Activated CD8-positive, alpha-beta memory T cell treated with anti-CD3 and anti-CD28 coated beads, Interleukin-2, amount 10 ng/mL, durations not matched to agents 7 days and 5 days (primary cell): ENCODE measurements around the gene RANBP3. TPM values are rescaled to one million over a fixed set of nuclear protein-coding genes. Genes with fewer than 3 reads are reported as not detected.

Source experiments
- ATAC-seq: fragments of 150-1000 bp; cut with Tn5 transposase; one replicate; pipeline ENCODE4 v1.10.0; 2021; ENCODE audit warnings: moderate library complexity
- CTCF ChIA-PET: fragments of 350-600 bp; sonication (Branson Sonifier 250); formaldehyde crosslinking; loops from one replicate; lab custom pipeline; 2021; ENCODE audit warnings: antibody characterized with exemption; lab: Charles Lee
- DNase-seq: peaks from one replicate; pipeline ENCODE4 v3.0.0-alpha.2; 2020
- H3K27ac Mint-ChIP-seq: one replicate; pipeline ENCODE4 v1.8.0; 2021; ENCODE audit warnings: mild to moderate bottlenecking, mixed read lengths
- H3K27me3 Mint-ChIP-seq: one replicate; pipeline ENCODE4 v1.8.0; 2021; ENCODE audit warnings: mixed read lengths
- H3K36me3 Mint-ChIP-seq: one replicate; pipeline ENCODE4 v1.8.0; 2021; ENCODE audit warnings: mild to moderate bottlenecking, mixed read lengths
- H3K4me1 Mint-ChIP-seq: one replicate; pipeline ENCODE4 v1.8.0; 2021; ENCODE audit warnings: mixed read lengths
- H3K4me3 Mint-ChIP-seq: one replicate; pipeline ENCODE4 v1.8.0; 2021; ENCODE audit warnings: mild to moderate bottlenecking, moderate library complexity, mixed read lengths
- H3K9me3 Mint-ChIP-seq: one replicate; pipeline ENCODE4 v1.8.0; 2022; ENCODE audit warnings: low read depth, mixed read lengths
- total RNA-seq, 2 experiments: library from RNA; stranded (reverse); gene quantifications; one replicate each; pipeline ENCODE4 v1.2.3, GENCODE V29; 2021

RANBP3 gene
- total RNA-seq, 2 experiments from 2014 or later, result 97.8 to 108 TPM

DNA sequence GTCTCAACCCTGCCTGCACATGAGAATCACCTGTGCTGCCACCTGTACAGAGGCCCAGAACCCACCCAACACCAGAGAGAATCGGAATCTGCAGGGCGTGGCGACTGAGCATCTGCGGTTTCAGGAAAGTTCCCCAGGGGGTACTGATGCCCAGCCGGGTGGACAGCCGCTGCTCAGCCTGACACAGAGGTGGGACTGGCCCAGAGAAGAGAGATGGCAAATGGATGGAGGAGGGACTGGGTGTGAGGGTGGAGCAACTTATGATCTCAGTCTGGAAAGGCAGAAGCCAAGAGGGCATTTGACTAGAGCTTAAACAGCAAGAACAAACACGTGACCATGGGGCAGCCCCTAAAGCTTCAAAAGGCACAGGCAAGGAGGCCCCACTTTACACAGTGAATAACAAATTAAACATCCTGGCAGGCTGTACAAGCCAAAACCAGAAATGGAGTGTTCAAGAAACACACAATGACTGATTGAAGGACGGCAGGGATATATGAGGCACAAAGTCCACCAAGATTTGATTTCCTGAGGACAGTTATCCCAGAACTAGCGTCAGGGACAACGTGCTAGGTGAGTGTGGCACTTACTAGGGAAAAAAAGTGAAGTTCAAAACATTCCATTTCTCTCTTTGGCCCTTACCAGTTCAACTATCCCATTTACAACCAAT, 3.1 kb downstream of the RANBP3 start:
- H3K9me3 Mint-ChIP-seq, result no peaks in the 10 kb centered on the region
- H3K36me3 Mint-ChIP-seq, result peaks cover 33% of the 10 kb centered on the region
- DNase-seq (no peak), ATAC-seq (no peak)
- CTCF ChIA-PET, result interaction anchor here (0.9 to 6.0 kb wide), 4 partner anchors 8 to 48 kb away, joined by 3 to 71 read pairs (median 6); no protein-coding TSS in a partner anchor
- peak overlapping the region; percentile 90 for H3K4me3 Mint-ChIP-seq
- peaks cover 67% of the 10 kb centered on the region for H3K4me1 Mint-ChIP-seq
- H3K27ac Mint-ChIP-seq, result peak overlapping the region; percentile 60
- no peaks in the 10 kb centered on the region for H3K27me3 Mint-ChIP-seq

DNA sequence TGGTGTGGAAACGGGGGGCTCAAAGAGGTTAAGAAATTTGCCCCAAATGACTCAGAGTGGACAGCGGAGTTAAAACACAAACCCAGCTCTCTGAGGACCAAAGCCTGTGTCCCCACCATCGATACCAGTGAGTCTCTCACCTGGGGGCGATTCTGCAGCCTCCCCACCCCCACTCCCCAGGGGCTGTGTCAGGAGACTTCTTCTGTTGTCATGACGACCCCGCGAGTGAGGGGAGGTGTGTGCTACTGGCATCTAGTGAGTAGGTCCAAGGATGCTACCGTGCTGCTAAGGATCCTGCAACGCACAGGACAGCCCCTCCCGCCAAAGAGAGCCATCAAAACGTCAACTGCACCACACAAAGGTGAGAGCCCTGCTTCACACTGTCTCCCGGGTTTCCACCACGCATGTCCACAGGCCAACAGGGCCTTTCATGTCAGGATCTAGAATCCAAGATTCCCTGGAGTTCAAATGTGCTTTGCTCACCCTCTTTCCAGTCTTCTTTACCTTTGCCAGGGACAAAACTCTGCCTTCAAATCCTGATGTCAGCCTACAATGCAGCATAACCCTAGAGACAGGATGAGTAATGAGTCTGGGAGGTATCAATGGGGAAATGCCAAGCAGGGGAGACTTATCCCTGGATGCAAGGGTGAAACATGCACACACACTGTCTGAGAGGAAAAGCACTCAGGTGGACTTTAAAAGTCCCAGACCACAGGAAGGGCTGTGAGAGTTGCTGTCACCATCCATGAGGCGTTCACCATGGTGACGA, 3.9 kb downstream of the RANBP3 start:
- Mint-ChIP-seq H3K27me3 (no peaks in the 10 kb centered on the region), H3K4me3 (no peak overlapping the region), H3K4me1 (peaks cover 65% of the 10 kb centered on the region), H3K9me3 (no peaks in the 10 kb centered on the region), H3K27ac (peak overlapping the region; percentile 47), H3K36me3 (peaks cover 30% of the 10 kb centered on the region)
- no peak for ATAC-seq
- CTCF ChIA-PET, result interaction anchor here (0.9 to 1.7 kb wide), 3 partner anchors 12 to 48 kb away, joined by 3 to 6 read pairs (median 5); no protein-coding TSS in a partner anchor
- DNase-seq, result no peak

DNA sequence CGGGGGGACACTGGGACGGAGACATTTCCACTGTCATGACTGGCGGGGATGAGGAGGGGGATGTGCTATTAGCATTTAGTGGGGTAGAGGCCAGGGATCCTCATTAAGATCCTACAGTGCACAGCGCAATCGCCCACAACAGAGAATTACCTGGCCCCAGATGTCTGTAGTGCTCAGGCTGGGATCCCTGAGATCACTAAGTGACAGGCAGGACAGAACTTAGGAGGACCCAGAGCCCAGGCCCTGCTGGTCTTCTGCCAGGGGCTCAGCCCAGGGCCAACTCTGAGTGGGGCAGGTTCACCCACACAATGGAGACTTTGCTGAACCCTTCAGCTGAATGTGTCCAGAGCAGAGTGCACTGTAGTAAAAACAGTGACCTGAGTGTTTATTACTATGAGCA, 4.6 kb downstream of the RANBP3 start:
- DNase-seq (no peak), ATAC-seq (no peak)
- Mint-ChIP-seq H3K4me1 (peaks cover 67% of the 10 kb centered on the region), H3K27ac (no peak overlapping the region), H3K4me3 (no peak overlapping the region), H3K36me3 (peaks cover 29% of the 10 kb centered on the region), H3K9me3 (no peaks in the 10 kb centered on the region), H3K27me3 (no peaks in the 10 kb centered on the region)
- CTCF ChIA-PET, result no interaction called here

GRCh38 chr19:5972355-5972731, 5.6 kb downstream of the RANBP3 start:
- H3K9me3 Mint-ChIP-seq, result no peaks in the 10 kb centered on the region
- DNase-seq (no peak), ATAC-seq (no peak)
- no peaks in the 10 kb centered on the region for H3K27me3 Mint-ChIP-seq
- no peak overlapping the region for H3K4me3 Mint-ChIP-seq
- peaks cover 29% of the 10 kb centered on the region for H3K36me3 Mint-ChIP-seq
- CTCF ChIA-PET, result interaction anchor here (1.1 to 3.1 kb wide), 3 partner anchors 10 to 51 kb away, joined by 7 to 14 read pairs (median 14); no protein-coding TSS in a partner anchor
- peak overlapping the region; percentile 63 for H3K27ac Mint-ChIP-seq
- peaks cover 73% of the 10 kb centered on the region for H3K4me1 Mint-ChIP-seq

GRCh38 chr19:5971714-5972354, 6.1 kb downstream of the RANBP3 start:
- CTCF ChIA-PET, result interaction anchor here (1.0 to 3.1 kb wide), 6 partner anchors 10 to 168 kb away, joined by 3 to 14 read pairs (median 6); no protein-coding TSS in a partner anchor
- no peaks in the 10 kb centered on the region for H3K9me3 Mint-ChIP-seq
- H3K27ac Mint-ChIP-seq, result no peak overlapping the region
- no peak overlapping the region for H3K4me3 Mint-ChIP-seq
- peaks cover 72% of the 10 kb centered on the region for H3K4me1 Mint-ChIP-seq
- H3K27me3 Mint-ChIP-seq, result no peaks in the 10 kb centered on the region
- ATAC-seq (no peak), DNase-seq (no peak)
- H3K36me3 Mint-ChIP-seq, result peaks cover 29% of the 10 kb centered on the region

DNA sequence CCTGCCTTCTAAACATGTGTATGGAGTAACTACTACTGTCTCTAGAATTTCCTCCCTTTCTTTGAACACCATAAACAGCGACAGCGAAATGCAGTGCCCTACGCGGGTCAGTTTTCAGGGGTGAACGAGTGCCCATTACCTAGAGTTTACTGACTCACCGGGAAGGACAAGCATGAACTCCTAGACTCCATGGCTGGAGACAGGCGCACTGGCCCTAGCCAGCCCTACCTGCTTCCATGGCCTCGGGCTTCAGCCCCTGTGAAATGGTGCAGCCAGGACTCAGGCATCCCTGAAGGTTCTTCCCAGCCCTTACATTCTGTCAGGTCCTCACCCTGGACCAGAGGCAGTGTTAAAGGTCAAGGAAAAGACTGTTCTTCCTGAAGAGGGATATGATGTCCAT, 8.5 kb downstream of the RANBP3 start:
- peak overlapping the region; percentile 9 for H3K27ac Mint-ChIP-seq
- H3K4me1 Mint-ChIP-seq, result peaks cover 64% of the 10 kb centered on the region
- ATAC-seq (no peak), DNase-seq (no peak)
- CTCF ChIA-PET, result interaction anchor here (0.9 to 2.8 kb wide), 3 partner anchors 9 to 165 kb away, joined by 3 to 14 read pairs (median 3); partner anchors contain the start of gene RANBP3
- H3K36me3 Mint-ChIP-seq, result peaks cover 12% of the 10 kb centered on the region
- H3K4me3 Mint-ChIP-seq, result no peak overlapping the region
- no peaks in the 10 kb centered on the region for H3K9me3 Mint-ChIP-seq
- no peaks in the 10 kb centered on the region for H3K27me3 Mint-ChIP-seq

- H3K9me3 Mint-ChIP-seq, result no peaks in the 10 kb centered on the region
- no peak overlapping the region for H3K4me3 Mint-ChIP-seq
- H3K36me3 Mint-ChIP-seq, result peaks cover 8% of the 10 kb centered on the region
Measured at GRCh38 chr19:5968431-5969373, 9.2 kb downstream of the RANBP3 start.

DNA sequence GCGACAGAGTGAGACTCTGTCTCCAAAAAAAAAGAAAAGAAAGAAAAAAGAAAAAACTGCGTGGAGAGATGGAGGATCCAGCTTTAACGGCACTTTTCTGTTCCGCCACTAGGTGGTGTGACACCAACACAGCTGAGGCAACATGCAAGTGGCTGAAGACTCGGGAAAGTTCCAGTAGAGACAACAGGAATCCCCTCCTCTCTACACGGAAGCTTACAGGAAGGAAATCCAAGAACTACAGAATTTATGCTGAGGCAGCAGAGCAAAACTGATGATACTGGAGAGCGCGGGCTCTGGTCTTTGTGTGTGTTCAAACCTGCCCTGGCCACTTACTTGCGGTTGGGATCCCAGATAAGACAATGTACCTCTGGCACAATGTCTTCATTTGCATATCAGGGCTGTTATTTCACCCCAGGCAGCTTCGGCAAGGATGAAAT, 9.9 kb downstream of the RANBP3 start:
- H3K36me3 Mint-ChIP-seq, result peaks cover 6% of the 10 kb centered on the region
- peaks cover 67% of the 10 kb centered on the region for H3K4me1 Mint-ChIP-seq
- H3K9me3 Mint-ChIP-seq, result no peaks in the 10 kb centered on the region
- ATAC-seq, result peak; percentile 82
- H3K4me3 Mint-ChIP-seq, result no peak overlapping the region
- CTCF ChIA-PET, result interaction anchor here (0.8 to 3.8 kb wide), 27 partner anchors 10 to 286 kb away, joined by 3 to 71 read pairs (median 4); partner anchors contain the start of genes NDUFA11, RANBP3 and VMAC
- peak; percentile 74 for DNase-seq
- H3K27ac Mint-ChIP-seq, result peak overlapping the region; percentile 58
- H3K27me3 Mint-ChIP-seq, result no peaks in the 10 kb centered on the region

More at GRCh38 chr19:5968431-5969373, 9.2 kb downstream of the RANBP3 start:
- Mint-ChIP-seq H3K4me1 (peaks cover 67% of the 10 kb centered on the region), H3K27ac (peak overlapping the region; percentile 73), H3K27me3 (no peaks in the 10 kb centered on the region)
- no peak for DNase-seq
- ATAC-seq, result no peak
- CTCF ChIA-PET, result interaction anchor here (0.9 to 3.8 kb wide), 24 partner anchors 9 to 286 kb away, joined by 3 to 71 read pairs (median 4); partner anchors contain the start of genes NDUFA11, RANBP3 and VMAC

DNA sequence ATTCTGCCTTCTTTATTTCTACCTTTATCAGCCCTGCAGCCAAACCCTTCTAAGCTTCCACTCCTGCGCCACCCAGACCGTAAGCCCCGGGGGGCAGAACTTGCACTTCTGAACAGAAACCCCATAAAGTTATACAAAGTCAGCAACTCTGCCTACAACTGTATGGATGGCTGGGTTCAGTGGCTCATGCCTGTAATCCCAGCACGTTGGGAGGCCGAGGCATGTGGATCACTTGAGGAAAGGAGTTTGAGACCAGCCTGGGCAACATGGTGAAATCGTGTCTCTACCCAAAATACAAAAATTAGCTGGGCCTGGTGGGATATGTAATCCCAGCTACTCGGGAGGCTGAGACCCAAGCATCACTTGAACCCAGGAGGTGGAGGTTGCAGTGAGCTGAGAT, 10.4 kb downstream of the RANBP3 start:
- H3K4me1 Mint-ChIP-seq, result peaks cover 68% of the 10 kb centered on the region
- DNase-seq, result no peak
- no peak for ATAC-seq
- CTCF ChIA-PET, result interaction anchor here (0.8 to 3.8 kb wide), 27 partner anchors 10 to 285 kb away, joined by 3 to 71 read pairs (median 4); partner anchors contain the start of genes NDUFA11, RANBP3 and VMAC
- H3K27ac Mint-ChIP-seq, result peak overlapping the region; percentile 58
- H3K27me3 Mint-ChIP-seq, result no peaks in the 10 kb centered on the region
- peaks cover 6% of the 10 kb centered on the region for H3K36me3 Mint-ChIP-seq
- H3K9me3 Mint-ChIP-seq, result no peaks in the 10 kb centered on the region
- H3K4me3 Mint-ChIP-seq, result no peak overlapping the region

DNA sequence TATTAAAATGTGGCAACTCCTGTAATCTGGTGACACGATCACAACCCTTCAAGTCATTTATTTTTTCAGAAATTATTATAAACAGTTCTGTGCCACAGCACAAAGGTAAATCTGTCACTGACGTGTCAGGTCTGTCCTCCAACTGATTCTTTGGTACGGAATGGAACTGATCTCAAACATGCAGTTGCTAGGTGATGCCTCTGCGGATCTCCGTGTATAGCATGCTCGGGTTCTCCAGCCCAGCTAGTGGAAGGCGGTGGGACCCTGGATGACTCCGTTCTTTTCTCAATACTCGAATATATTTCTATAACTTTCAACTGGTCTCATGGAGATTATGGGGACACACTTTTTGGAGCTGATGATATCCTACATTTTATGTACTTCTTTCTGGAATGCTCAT, 11.0 kb downstream of the RANBP3 start:
- Mint-ChIP-seq H3K4me1 (peaks cover 68% of the 10 kb centered on the region), H3K36me3 (peaks cover 6% of the 10 kb centered on the region), H3K4me3 (no peak overlapping the region), H3K27ac (peak overlapping the region; percentile 42), H3K9me3 (no peaks in the 10 kb centered on the region), H3K27me3 (no peaks in the 10 kb centered on the region)
- ATAC-seq (no peak), DNase-seq (no peak)
- CTCF ChIA-PET, result interaction anchor here (1.1 to 3.8 kb wide), 6 partner anchors 11 to 163 kb away, joined by 3 to 71 read pairs (median 17); partner anchors contain the start of genes NDUFA11 and RANBP3

DNA sequence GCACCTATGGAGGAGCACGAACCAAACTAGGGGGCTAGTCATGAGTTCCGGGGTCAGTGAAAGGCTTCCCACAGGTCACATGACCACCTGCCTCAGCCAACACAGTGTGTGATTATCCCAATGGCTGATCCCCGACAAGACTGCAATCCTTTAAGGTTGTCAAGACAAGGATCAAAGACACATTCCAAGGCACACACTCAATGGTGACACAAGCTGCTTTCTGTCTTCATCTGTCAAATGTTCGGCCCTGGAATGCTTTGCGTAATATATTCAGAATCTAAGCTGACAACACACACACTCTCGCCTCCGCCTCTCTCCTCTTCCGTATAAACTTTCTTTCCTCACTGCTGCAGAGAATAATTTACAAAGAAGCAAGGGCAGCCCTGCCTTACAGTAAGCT, 11.7 kb downstream of the RANBP3 start:
- peaks cover 69% of the 10 kb centered on the region for H3K4me1 Mint-ChIP-seq
- CTCF ChIA-PET, result interaction anchor here (1.1 to 3.8 kb wide), 6 partner anchors 11 to 162 kb away, joined by 3 to 71 read pairs (median 17); partner anchors contain the start of genes NDUFA11 and RANBP3
- no peak overlapping the region for H3K27ac Mint-ChIP-seq
- H3K9me3 Mint-ChIP-seq, result no peaks in the 10 kb centered on the region
- ATAC-seq, result no peak
- DNase-seq, result no peak
- no peak overlapping the region for H3K4me3 Mint-ChIP-seq
- H3K36me3 Mint-ChIP-seq, result peaks cover 2% of the 10 kb centered on the region
- H3K27me3 Mint-ChIP-seq, result no peaks in the 10 kb centered on the region
